Stimulated activated CD4-positive, alpha-beta T cell treated with anti-CD3 and anti-CD28 coated beads, Interleukin-12 subunit alpha, Interleukin-12 subunit beta, amount 100 ng/mL, for 4 hours (primary cell): Measurements from ENCODE around the gene ASCL5.

Experiments
- DNase-seq: peaks from one replicate; pipeline ENCODE4 v3.0.0-alpha.2; 2020

The ASCL5 gene

DNA sequence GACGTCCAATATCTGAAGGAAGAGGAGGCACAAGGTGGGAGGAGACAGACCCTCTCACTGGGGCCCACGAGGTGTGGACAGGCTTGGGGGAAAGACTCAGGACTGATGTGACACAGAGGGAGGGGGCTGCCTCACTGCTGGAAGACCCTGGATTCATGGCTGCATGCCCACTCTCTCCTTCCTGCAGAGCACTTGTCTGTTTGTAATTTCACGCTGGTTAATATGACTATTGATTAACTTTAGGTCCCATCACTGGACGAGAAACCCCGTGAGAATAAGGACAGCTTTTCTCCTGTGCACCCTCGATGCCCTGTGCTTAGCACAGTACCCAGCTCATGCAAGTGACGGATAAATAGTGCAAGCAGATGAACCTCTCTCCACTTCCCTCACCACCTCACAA, 49.9 kb downstream of the ASCL5 start:
- DNase-seq = no peak

GRCh38 chr1:201076092-201076491, 50.9 kb downstream of the ASCL5 start:
- no peak for DNase-seq

DNA sequence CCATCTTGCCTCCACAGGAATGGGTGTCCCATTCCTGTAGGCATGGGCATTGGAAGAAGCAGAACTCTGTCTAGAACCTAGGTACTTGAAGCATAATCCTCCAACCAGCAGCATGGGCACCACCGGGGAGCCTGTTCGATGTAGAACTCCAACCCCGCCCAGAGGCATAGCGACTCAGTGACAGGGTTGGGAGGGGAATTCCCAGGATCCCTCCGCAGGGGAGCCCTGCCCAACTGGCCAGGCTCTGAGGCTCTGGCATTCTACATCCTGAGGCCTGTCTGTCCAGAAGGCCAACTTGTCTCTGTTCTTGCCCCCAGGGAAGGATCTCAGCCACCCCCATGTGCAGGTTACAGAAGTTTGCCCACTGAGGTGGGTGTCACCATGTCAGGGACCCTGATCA, 53.0 kb downstream of the ASCL5 start:
- DNase-seq = no peak

DNA sequence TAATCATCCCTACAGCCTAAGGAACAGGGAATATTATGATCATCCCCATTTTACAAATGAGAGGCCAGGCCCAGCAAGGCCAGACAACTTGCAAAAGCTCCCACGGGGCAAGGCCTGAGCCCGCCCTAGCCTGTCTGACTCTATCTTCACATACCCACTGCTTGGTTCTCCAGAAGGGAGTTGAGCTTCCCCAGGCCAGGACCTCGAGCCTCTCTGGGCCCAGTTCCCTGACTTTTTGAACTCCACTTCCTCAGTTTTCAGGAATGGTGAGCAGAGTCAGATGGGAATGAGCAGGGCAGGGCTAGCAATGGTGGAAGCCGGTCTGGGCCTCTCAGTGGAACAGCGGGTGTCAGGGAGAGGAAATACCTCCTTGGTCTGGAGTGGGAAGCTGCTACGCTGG, 54.1 kb downstream of the ASCL5 start:
- DNase-seq = no peak

- DNase-seq = no peak
These were observed 54.8 kb downstream of the ASCL5 start for GRCh38 chr1:201072149-201072548.

DNA sequence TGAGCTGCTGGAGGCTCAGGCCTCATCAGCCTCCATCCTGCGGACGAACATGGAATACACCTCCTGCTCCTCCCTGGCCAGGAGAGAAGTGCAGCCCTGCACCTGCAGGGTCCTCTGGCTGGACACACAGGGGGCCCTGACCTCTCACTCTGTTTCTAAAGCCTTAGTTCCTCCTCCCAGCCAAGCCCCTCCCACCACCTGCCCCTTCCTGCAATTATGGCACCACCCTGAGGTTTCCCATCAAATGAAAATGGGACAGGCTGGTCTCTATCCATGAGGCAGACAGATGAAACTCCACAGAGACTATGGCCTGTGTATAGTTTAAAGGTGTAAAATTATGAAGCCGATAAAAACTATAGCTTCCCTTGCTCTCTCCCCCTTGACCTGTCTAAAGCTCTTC, 57.3 kb downstream of the ASCL5 start:
- no peak for DNase-seq

- no peak for DNase-seq
These were observed 58.0 kb downstream of the ASCL5 start for GRCh38 chr1:201068976-201069375.

- DNase-seq = no peak
These were observed 60.0 kb downstream of the ASCL5 start for GRCh38 chr1:201066986-201067385.

- DNase-seq = no peak
These were observed 61.3 kb downstream of the ASCL5 start for GRCh38 chr1:201065686-201066085.

- DNase-seq = no peak
These were observed 62.2 kb downstream of the ASCL5 start for GRCh38 chr1:201064806-201065205.
